K562 (cell line): ENCODE results near the gene KCTD12. TPM values are rescaled to one million over a fixed set of nuclear protein-coding genes. Genes with fewer than 3 reads are reported as not detected.
"Not testable (repeated sequence)": the region's sequence is repeated elsewhere in the genome, so short reads cannot be mapped to it uniquely, and the experiment has no call there.

Experiments
- ATAC-seq: fragments of 200-7000 bp; cut with Tn5 transposase; 3 replicates; pipeline ENCODE4 v1.9.1; 2020; ENCODE audit warnings: moderate library complexity
- BruUV-seq: library from RNA; stranded (reverse); fragments of 400-500 nt; replicated peaks from 2 replicates; lab custom pipeline; 2021; lab: Mats Ljungman, UMichigan
- CTCF ChIA-PET: fragments of 300-600 bp; formaldehyde crosslinking; extraction: SDS; loops from one replicate; lab custom pipeline; 2021; ENCODE audit warnings: low intra/inter-chr PET ratio; lab: Yijun Ruan, JAX
- POLR2A ChIA-PET: fragments of 300-600, 350-650 bp; sonication (Branson Sonifier 250); formaldehyde crosslinking; extraction: SDS; loops from one replicate; lab custom pipeline; 2021; ENCODE audit warnings: antibody characterized with exemption, inconsistent platforms; lab: Yijun Ruan, JAX
- DNase-seq, 4 experiments: peaks; one replicate each; pipeline versions ENCODE4 v3.0.0 to v3.0.0-alpha.2; 2011 to 2018; ENCODE audit warnings: low spot score in 3 of 4, mixed read lengths in 3 of 4; ENCODE audit errors: extremely low read depth in 1 of 4
- FAIRE-seq: peaks from 2 replicates; lab custom pipeline; 2011; peaks lifted over from hg19 to GRCh38; lab: Jason Lieb, UNC
- H2AFZ ChIP-seq: 2 replicates; pipeline ENCODE4 v1.6.0; 2011; ENCODE audit warnings: low read depth, low read length, control low read depth, inconsistent platforms
- H3K27ac ChIP-seq: fragments of 200-600 bp; 3 replicates; pipeline ENCODE4 v1.8.0; 2011; ENCODE audit warnings: low read depth, mild to moderate bottlenecking, control low read depth, inconsistent platforms, low read length, moderate library complexity, mixed read lengths; ENCODE audit errors: extremely low read depth
- H3K27me3 ChIP-seq, 2 experiments: fragments of 300-600 bp in 1 of 2; 2 replicates in 1 of 2; 3 replicates in 1 of 2; pipeline versions ENCODE4 v1.6.0 to v1.8.0; 2011; ENCODE audit warnings: inconsistent platforms in 2 of 2, low read length in 2 of 2, mild to moderate bottlenecking in 1 of 2, mixed read lengths in 1 of 2, moderate library complexity in 1 of 2; ENCODE audit not compliant: control insufficient read depth in 2 of 2, insufficient read depth in 2 of 2
- H3K36me3 ChIP-seq: fragments of 300-600 bp; 3 replicates; pipeline ENCODE4 v1.8.0; 2011; ENCODE audit warnings: mild to moderate bottlenecking, low read length, inconsistent platforms; ENCODE audit not compliant: control insufficient read depth, insufficient read depth
- H3K4me1 ChIP-seq, 2 experiments: fragments of 200-600 bp in 1 of 2; replicated peaks in 1 of 2; 2 replicates in 1 of 2; 3 replicates in 1 of 2; pipeline versions ENCODE4 v1.5.1 to v1.8.0; 2011; ENCODE audit warnings: inconsistent platforms in 2 of 2, low read length in 2 of 2, mild to moderate bottlenecking in 1 of 2, mixed read lengths in 1 of 2, moderate library complexity in 1 of 2; ENCODE audit not compliant: control insufficient read depth in 2 of 2, insufficient read depth in 2 of 2
- H3K4me2 ChIP-seq: 2 replicates; pipeline ENCODE4 v1.6.1; 2011; ENCODE audit warnings: low read length, control low read depth, inconsistent platforms, mixed read lengths; ENCODE audit not compliant: insufficient read depth
- H3K4me3 ChIP-seq: fragments of 200-600 bp; sonication (generic), shearing (Covaris generic); 2 replicates; pipeline ENCODE4 v1.5.1; 2016; ENCODE audit warnings: control low read depth, inconsistent platforms
- H3K79me2 ChIP-seq: fragments of 200-600 bp; 3 replicates; pipeline ENCODE4 v1.8.0; 2011; ENCODE audit warnings: low read length, inconsistent platforms; ENCODE audit not compliant: control insufficient read depth, insufficient read depth
- H3K9ac ChIP-seq, 2 experiments: 2 replicates each; pipeline versions ENCODE4 v1.6.0 to v1.6.1; 2011; ENCODE audit warnings: low read depth in 2 of 2, low read length in 2 of 2, control low read depth in 1 of 2, inconsistent platforms in 1 of 2, mild to moderate bottlenecking in 1 of 2, mixed read lengths in 1 of 2; ENCODE audit not compliant: insufficient read depth in 1 of 2
- H3K9me1 ChIP-seq: one replicate; pipeline ENCODE4 v1.6.0; 2011; ENCODE audit warnings: inconsistent platforms, mild to moderate bottlenecking, low read length, moderate library complexity; ENCODE audit not compliant: control insufficient read depth, insufficient read depth
- H3K9me3 ChIP-seq: replicated peaks from 2 replicates; pipeline ENCODE4 v1.5.1; 2011; ENCODE audit warnings: low read depth, low read length, inconsistent platforms; ENCODE audit not compliant: control insufficient read depth, insufficient read depth
- H4K20me1 ChIP-seq: replicated peaks from 2 replicates; pipeline ENCODE4 v1.6.1; 2011; ENCODE audit warnings: low read length, inconsistent platforms, mixed read lengths; ENCODE audit not compliant: control insufficient read depth, insufficient read depth
- ZNF431 ChIP-seq: sonication (generic); formaldehyde crosslinking; IDR thresholded peaks from 2 replicates; pipeline ENCODE4 v1.8.0; 2022; ENCODE audit warnings: mild to moderate bottlenecking, missing genetic modification reagents
- ZNF707 ChIP-seq: fragments of 250-450 bp; sonication (Bioruptor Pico); conservative IDR thresholded peaks from 2 replicates; pipeline ENCODE4 v1.8.0; 2022; ENCODE audit warnings: inconsistent platforms, mild to moderate bottlenecking, moderate library complexity
- WGBS: fragments of 100-300 bp; shearing (Covaris generic); methylation state at CpG from one replicate; pipeline ENCODE4 v1.1.6; 2016; ENCODE audit warnings: low coverage, mixed read lengths; ENCODE audit not compliant: insufficient coverage; ENCODE audit errors: missing lambda C conversion rate; 5-methylcytosine and 5-hydroxymethylcytosine counted together
- in situ Hi-C: fragments of 300-500 bp; cut with MboI; formaldehyde crosslinking; loops from 4 replicates; pipeline ENCODE4 v1.15.0; 2018; ENCODE audit warnings: inconsistent platforms, mixed read lengths
- intact Hi-C: fragments of 100-400 bp; cut with micrococcal nuclease; formaldehyde crosslinking; loops from 2 replicates; pipeline ENCODE4 v1.14.2; 2022
- polyA plus RNA-seq, 8 experiments: library from polyadenylated mRNA; depleted of rRNA in 4 of 8; stranded (reverse) in 5 of 8; unstranded in 3 of 8; fragments of >200 nt; fragmentation: Nextera tagmentation in 2 of 8; fragmentation: Illumina TruSeq in 1 of 8; extraction: Ambion mirVana in 2 of 8; extraction: Trizol in 1 of 8; gene quantifications; 2 replicates each; pipeline versions ENCODE4 v1.2.1 to v1.2.3, GENCODE V29; 2011 to 2014; ENCODE audit warnings: inconsistent platforms in 1 of 8, missing spikeins in 1 of 8
- total RNA-seq, 7 experiments: library from RNA; depleted of rRNA in 6 of 7; stranded (reverse); fragments of >200 nt in 6 of 7; fragmentation: Illumina TruSeq in 2 of 7; extraction: Trizol in 2 of 7; gene quantifications; 2 replicates each; pipeline versions ENCODE4 v1.2.1 to v1.2.3, GENCODE V29; 2011 to 2021; ENCODE audit warnings: low replicate concordance in 1 of 7
- TF ChIP-seq, protein P1 (sequence below): fragments of 450-650 bp; IDR thresholded peaks from 2 replicates; pipeline ENCODE4 v1.6.1; 2018; ENCODE audit warnings: mild to moderate bottlenecking, low read depth; ENCODE audit not compliant: partially characterized antibody

KCTD12 gene
- total and polyA plus RNA-seq, 9 of the 15 experiments (the other 6 are each of a cell fraction or from before 2014, with no cell fraction given): 0.14 to 0.93 (median 0.32) TPM

DNA sequence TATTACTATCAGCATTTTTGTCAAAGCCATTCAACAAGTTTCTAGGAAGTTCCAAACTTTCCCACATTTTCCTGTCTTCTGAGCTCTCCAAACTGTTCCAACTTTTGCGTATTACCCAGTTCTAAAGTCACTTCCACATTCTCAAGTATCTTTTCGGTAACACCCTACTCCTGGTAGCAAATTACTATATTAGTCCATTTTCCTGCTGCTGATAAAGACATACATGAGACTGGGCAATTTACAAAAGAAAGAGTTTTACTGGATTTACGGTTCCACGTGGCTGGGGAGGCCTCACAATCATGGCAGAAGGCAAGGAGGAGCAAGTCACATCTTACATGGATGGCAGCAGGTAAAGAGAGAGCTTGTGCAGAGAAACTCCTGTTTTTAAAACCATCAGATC lies 12.9 kb upstream of the KCTD12 start:
- FAIRE-seq, DNase-seq, H3K79me2 ChIP-seq, BruUV-seq, H3K9ac ChIP-seq, H3K27me3 ChIP-seq, H3K4me2 ChIP-seq, H2AFZ ChIP-seq, H3K9me3 ChIP-seq, POLR2A ChIA-PET, in situ Hi-C loops, CTCF ChIA-PET, H3K4me3 ChIP-seq, H3K9me1 ChIP-seq, H3K4me1 ChIP-seq, intact Hi-C loops, H3K27ac ChIP-seq, H3K36me3 ChIP-seq, ATAC-seq, H4K20me1 ChIP-seq: not testable (repeated sequence)
- peak; percentile 89 for TF ChIP-seq ZNF431 (CRISPR knock-in tag)
- TF ChIP-seq ZNF707 (CRISPR knock-in tag): peak; percentile 87
- TF ChIP-seq, protein P1, sequence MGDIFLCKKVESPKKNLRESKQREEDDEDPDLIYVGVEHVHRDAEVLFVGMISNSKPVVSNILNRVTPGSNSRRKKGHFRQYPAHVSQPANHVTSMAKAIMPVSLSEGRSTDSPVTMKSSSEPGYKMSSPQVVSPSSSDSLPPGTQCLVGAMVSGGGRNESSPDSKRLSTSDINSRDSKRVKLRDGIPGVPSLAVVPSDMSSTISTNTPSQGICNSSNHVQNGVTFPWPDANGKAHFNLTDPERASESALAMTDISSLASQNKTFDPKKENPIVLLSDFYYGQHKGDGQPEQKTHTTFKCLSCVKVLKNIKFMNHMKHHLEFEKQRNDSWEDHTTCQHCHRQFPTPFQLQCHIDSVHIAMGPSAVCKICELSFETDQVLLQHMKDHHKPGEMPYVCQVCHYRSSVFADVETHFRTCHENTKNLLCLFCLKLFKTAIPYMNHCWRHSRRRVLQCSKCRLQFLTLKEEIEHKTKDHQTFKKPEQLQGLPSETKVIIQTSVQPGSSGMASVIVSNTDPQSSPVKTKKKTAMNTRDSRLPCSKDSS: peak; percentile 28
- WGBS: 0% methylated on average over 2 of the region's 4 CpGs

DNA sequence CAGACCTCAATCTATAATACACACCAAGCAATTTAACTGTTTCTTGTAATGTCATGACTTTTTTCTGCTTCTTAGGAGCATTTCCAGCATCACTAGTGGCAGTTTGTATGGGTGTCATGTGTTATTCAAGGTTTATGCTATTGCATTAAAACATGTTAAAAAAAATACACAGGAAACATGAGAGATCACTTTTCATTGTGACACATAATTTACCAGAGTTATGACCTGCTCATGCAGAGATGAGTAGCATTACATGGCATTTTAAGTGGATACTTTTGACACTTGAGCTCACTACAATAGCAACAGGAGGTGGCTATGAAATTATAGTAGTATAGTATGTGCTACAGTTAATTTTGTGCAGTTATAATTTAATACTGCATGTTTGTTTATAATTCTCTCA lies 11.0 kb upstream of the KCTD12 start:
- H3K27ac ChIP-seq, H3K79me2 ChIP-seq, DNase-seq, H4K20me1 ChIP-seq, POLR2A ChIA-PET, H3K27me3 ChIP-seq, H3K9ac ChIP-seq, H3K36me3 ChIP-seq, BruUV-seq, H3K4me1 ChIP-seq, intact Hi-C loops, FAIRE-seq, CTCF ChIA-PET, H3K4me2 ChIP-seq, H2AFZ ChIP-seq, in situ Hi-C loops, H3K9me1 ChIP-seq, H3K4me3 ChIP-seq, H3K9me3 ChIP-seq, ATAC-seq: not testable (repeated sequence)
